ENCODE results near the gene BEND3.
A peak's percentile ranks its signal among the peaks of the same experiment; 100 is the strongest.
"Not testable (repeated sequence)": the region's sequence is repeated elsewhere in the genome, so short reads cannot be mapped to it uniquely, and the experiment has no call there.

Gene BEND3

GRCh38 chr6:107114926-107115694 lies at the start of gene BEND3:
Gene BEND3 (minus strand): TSS chr6:107115515. CDS start chr6:107099285, 16,230 bp downstream.
- no peaks in the 10 kb centered on the region for H3K9me3 Mint-ChIP-seq
- H3K4me1 Mint-ChIP-seq, result peaks cover 23% of the 10 kb centered on the region
- H3K4me3 Mint-ChIP-seq, result peak within 1 kb of the TSS; percentile 90 to 94 (median 94)
- peaks cover 20% of the 10 kb centered on the region for H3K27me3 Mint-ChIP-seq (ENCODE audit: low read depth)
- H3K36me3 Mint-ChIP-seq (ENCODE audit: low read depth), result peaks cover 3% of the 10 kb centered on the region
- no peak for TF ChIP-seq CTCF (IDR thresholded peaks at IDR 0.05; ENCODE audit: unreplicated experiment in 3 of 3)
- peak within 1 kb of the TSS; percentile 97 to 99 (median 99) for H3K27ac Mint-ChIP-seq

- H3K27me3 Mint-ChIP-seq (ENCODE audit: low read depth); H3K4me3 Mint-ChIP-seq: not testable (repeated sequence)
Observed at GRCh38 chr6:107164299-107164698, 49.0 kb upstream of the BEND3 start.

GRCh38 chr6:107161521-107161920 lies 46.2 kb upstream of the BEND3 start:
- Mint-ChIP-seq H3K27ac (no peak overlapping the region), H3K27me3 (ENCODE audit: low read depth) (no peaks in the 10 kb centered on the region), H3K4me1 (no peaks in the 10 kb centered on the region), H3K4me3 (no peak overlapping the region), H3K9me3 (no peaks in the 10 kb centered on the region), H3K36me3 (ENCODE audit: low read depth) (no peaks in the 10 kb centered on the region)
- TF ChIP-seq CTCF (IDR thresholded peaks at IDR 0.05; ENCODE audit: unreplicated experiment in 3 of 3), result no peak

More at GRCh38 chr6:107164299-107164698, 49.0 kb upstream of the BEND3 start:
- not testable (repeated sequence) for H3K27ac Mint-ChIP-seq; H3K36me3 Mint-ChIP-seq (ENCODE audit: low read depth); H3K4me1 Mint-ChIP-seq
- H3K9me3 Mint-ChIP-seq, result peaks cover 12% of the 10 kb centered on the region

- no peak overlapping the region for H3K4me3 Mint-ChIP-seq
- H3K27me3 Mint-ChIP-seq (ENCODE audit: low read depth), result no peaks in the 10 kb centered on the region
- peak overlapping the region in 1 of 3 experiments; percentile 33 for H3K27ac Mint-ChIP-seq
- H3K4me1 Mint-ChIP-seq, result peaks cover 23% of the 10 kb centered on the region
- TF ChIP-seq CTCF (IDR thresholded peaks at IDR 0.05; ENCODE audit: unreplicated experiment in 3 of 3), result no peak
- H3K9me3 Mint-ChIP-seq, result no peaks in the 10 kb centered on the region
- H3K36me3 Mint-ChIP-seq (ENCODE audit: low read depth), result no peaks in the 10 kb centered on the region
Observed at GRCh38 chr6:107156617-107157016, 41.3 kb upstream of the BEND3 start.

GRCh38 chr6:107154801-107155160 lies 39.5 kb upstream of the BEND3 start:
- Mint-ChIP-seq H3K27me3 (ENCODE audit: low read depth) (no peaks in the 10 kb centered on the region), H3K4me1 (peaks cover 25% of the 10 kb centered on the region), H3K36me3 (ENCODE audit: low read depth) (no peaks in the 10 kb centered on the region), H3K27ac (peak overlapping the region; percentile 59 to 93 (median 91)), H3K4me3 (no peak overlapping the region), H3K9me3 (no peaks in the 10 kb centered on the region)
- no peak for TF ChIP-seq CTCF (IDR thresholded peaks at IDR 0.05; ENCODE audit: unreplicated experiment in 3 of 3)

- Mint-ChIP-seq H3K27ac (peak overlapping the region; percentile 59 to 93 (median 91)), H3K9me3 (no peaks in the 10 kb centered on the region), H3K27me3 (ENCODE audit: low read depth) (no peaks in the 10 kb centered on the region), H3K4me3 (peak overlapping the region in 1 of 3 experiments; percentile 34), H3K4me1 (peaks cover 25% of the 10 kb centered on the region), H3K36me3 (ENCODE audit: low read depth) (no peaks in the 10 kb centered on the region)
- no peak for TF ChIP-seq CTCF (IDR thresholded peaks at IDR 0.05; ENCODE audit: unreplicated experiment in 3 of 3)
Observed at GRCh38 chr6:107154131-107154800, 39.0 kb upstream of the BEND3 start.

Data from nephron (organoid).